ENCODE measurements around the gene MAST4. TPM values are rescaled to one million over a fixed set of nuclear protein-coding genes. Genes with fewer than 3 reads are reported as not detected.

Gene MAST4
- total and polyA plus RNA-seq, 2 of the 13 experiments (the other 11 are each of a cell fraction or from before 2014, with no cell fraction given), result 3.4 to 3.7 TPM

GRCh38 chr5:67009028-67009427 is 412.8 kb downstream of the MAST4 start:
- peaks cover 25% of the 10 kb centered on the region for H3K79me2 ChIP-seq (ENCODE audit: insufficient read depth, low read length)
- H3K4me2 ChIP-seq (ENCODE audit: low read depth, low read length), result no peak overlapping the region; the same call in 1 of the 2 replicates
- no peaks in the 10 kb centered on the region for H4K20me1 ChIP-seq (ENCODE audit: insufficient read depth, low read length)
- in situ Hi-C loops (cut with HindIII; ENCODE audit: extremely low pct_ligation_motif_present, low pct_unique_long_range_greater_than_20kb), result no loop called here
- H3K36me3 ChIP-seq (replicated peaks in 1 of 2; ENCODE audit: control insufficient read depth in 1 of 2, insufficient read depth in 2 of 2, low read length in 2 of 2), result no peaks in the 10 kb centered on the region
- FAIRE-seq (no peak), DNase-seq (ENCODE audit: low spot score) (peak; percentile 66), ATAC-seq (peak; percentile 4; the same call in 1 of the 3 replicates)
- WGBS (ENCODE audit: low lambda C conversion rate), result 28% methylated on average over 1 of the region's 1 CpG
- no peaks in the 10 kb centered on the region for H3K27me3 ChIP-seq (ENCODE audit: control insufficient read depth in 1 of 2, insufficient read depth in 2 of 2, low read length in 2 of 2)
- POLR2A ChIA-PET, result no interaction called here
- peaks cover 74% of the 10 kb centered on the region for H3K4me1 ChIP-seq (ENCODE audit: insufficient read depth, low read length)
- intact Hi-C loops (cut with micrococcal nuclease; ENCODE audit: unreplicated experiment), result loop anchor here (5.0 kb wide), 1 partner anchor 133 kb away; no protein-coding TSS in a partner anchor
- H3K9ac ChIP-seq (ENCODE audit: insufficient read depth, low read depth, low read length), result no peak overlapping the region
- no peak overlapping the region for H2AFZ ChIP-seq (ENCODE audit: low read length)
- no peak overlapping the region for H3K27ac ChIP-seq (ENCODE audit: extremely low read length, insufficient read depth, low read length)
- CTCF ChIA-PET (ENCODE audit: low intra/inter-chr PET ratio, low total read pairs), result no interaction called here
- H3K4me3 ChIP-seq (replicated peaks in 1 of 3; ENCODE audit: insufficient read depth in 1 of 3, low read depth in 2 of 3, low read length in 3 of 3), result no peak overlapping the region
- H3K9me3 ChIP-seq (ENCODE audit: low read length), result no peaks in the 10 kb centered on the region
- no TSS peak for BruUV-seq (replicated peaks)
- no peak for TF ChIP-seq NCOA5 (CRISPR knock-in tag; IDR thresholded peaks at IDR 0.05)
- TF ChIP-seq, protein P1, sequence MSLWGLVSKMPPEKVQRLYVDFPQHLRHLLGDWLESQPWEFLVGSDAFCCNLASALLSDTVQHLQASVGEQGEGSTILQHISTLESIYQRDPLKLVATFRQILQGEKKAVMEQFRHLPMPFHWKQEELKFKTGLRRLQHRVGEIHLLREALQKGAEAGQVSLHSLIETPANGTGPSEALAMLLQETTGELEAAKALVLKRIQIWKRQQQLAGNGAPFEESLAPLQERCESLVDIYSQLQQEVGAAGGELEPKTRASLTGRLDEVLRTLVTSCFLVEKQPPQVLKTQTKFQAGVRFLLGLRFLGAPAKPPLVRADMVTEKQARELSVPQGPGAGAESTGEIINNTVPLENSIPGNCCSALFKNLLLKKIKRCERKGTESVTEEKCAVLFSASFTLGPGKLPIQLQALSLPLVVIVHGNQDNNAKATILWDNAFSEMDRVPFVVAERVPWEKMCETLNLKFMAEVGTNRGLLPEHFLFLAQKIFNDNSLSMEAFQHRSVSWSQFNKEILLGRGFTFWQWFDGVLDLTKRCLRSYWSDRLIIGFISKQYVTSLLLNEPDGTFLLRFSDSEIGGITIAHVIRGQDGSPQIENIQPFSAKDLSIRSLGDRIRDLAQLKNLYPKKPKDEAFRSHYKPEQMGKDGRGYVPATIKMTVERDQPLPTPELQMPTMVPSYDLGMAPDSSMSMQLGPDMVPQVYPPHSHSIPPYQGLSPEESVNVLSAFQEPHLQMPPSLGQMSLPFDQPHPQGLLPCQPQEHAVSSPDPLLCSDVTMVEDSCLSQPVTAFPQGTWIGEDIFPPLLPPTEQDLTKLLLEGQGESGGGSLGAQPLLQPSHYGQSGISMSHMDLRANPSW (CRISPR knock-in tag; IDR thresholded peaks at IDR 0.05; ENCODE audit: borderline replicate concordance), result no peak
- TF ChIP-seq ZNF430 (CRISPR knock-in tag; IDR thresholded peaks at IDR 0.05), result no peak
- TF ChIP-seq JUND (CRISPR knock-in tag; IDR thresholded peaks at IDR 0.05), result no peak
- TF ChIP-seq ZNF280B (CRISPR knock-in tag; IDR thresholded peaks at IDR 0.05; ENCODE audit: borderline replicate concordance), result no peak
- TF ChIP-seq RELA (CRISPR knock-in tag; IDR thresholded peaks at IDR 0.05), result no peak
- TF ChIP-seq ZNF616 (CRISPR knock-in tag; IDR thresholded peaks at IDR 0.05; ENCODE audit: low read depth), result no peak
- no peak for TF ChIP-seq HMGXB4 (CRISPR knock-in tag; IDR thresholded peaks at IDR 0.05; ENCODE audit: borderline replicate concordance in 1 of 2, low read depth in 1 of 2)
- TF ChIP-seq, protein P2, sequence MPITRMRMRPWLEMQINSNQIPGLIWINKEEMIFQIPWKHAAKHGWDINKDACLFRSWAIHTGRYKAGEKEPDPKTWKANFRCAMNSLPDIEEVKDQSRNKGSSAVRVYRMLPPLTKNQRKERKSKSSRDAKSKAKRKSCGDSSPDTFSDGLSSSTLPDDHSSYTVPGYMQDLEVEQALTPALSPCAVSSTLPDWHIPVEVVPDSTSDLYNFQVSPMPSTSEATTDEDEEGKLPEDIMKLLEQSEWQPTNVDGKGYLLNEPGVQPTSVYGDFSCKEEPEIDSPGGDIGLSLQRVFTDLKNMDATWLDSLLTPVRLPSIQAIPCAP (CRISPR knock-in tag; IDR thresholded peaks at IDR 0.05; ENCODE audit: low read depth), result no peak
- no peak for TF ChIP-seq ZNF768 (CRISPR knock-in tag; IDR thresholded peaks at IDR 0.05)
- TF ChIP-seq SNAI1 (CRISPR knock-in tag; IDR thresholded peaks at IDR 0.05; ENCODE audit: borderline replicate concordance), result no peak
- TF ChIP-seq HMG20A (CRISPR knock-in tag; IDR thresholded peaks at IDR 0.05; ENCODE audit: borderline replicate concordance), result no peak; the same call in 1 of the 2 replicates
- TF ChIP-seq, protein P3, sequence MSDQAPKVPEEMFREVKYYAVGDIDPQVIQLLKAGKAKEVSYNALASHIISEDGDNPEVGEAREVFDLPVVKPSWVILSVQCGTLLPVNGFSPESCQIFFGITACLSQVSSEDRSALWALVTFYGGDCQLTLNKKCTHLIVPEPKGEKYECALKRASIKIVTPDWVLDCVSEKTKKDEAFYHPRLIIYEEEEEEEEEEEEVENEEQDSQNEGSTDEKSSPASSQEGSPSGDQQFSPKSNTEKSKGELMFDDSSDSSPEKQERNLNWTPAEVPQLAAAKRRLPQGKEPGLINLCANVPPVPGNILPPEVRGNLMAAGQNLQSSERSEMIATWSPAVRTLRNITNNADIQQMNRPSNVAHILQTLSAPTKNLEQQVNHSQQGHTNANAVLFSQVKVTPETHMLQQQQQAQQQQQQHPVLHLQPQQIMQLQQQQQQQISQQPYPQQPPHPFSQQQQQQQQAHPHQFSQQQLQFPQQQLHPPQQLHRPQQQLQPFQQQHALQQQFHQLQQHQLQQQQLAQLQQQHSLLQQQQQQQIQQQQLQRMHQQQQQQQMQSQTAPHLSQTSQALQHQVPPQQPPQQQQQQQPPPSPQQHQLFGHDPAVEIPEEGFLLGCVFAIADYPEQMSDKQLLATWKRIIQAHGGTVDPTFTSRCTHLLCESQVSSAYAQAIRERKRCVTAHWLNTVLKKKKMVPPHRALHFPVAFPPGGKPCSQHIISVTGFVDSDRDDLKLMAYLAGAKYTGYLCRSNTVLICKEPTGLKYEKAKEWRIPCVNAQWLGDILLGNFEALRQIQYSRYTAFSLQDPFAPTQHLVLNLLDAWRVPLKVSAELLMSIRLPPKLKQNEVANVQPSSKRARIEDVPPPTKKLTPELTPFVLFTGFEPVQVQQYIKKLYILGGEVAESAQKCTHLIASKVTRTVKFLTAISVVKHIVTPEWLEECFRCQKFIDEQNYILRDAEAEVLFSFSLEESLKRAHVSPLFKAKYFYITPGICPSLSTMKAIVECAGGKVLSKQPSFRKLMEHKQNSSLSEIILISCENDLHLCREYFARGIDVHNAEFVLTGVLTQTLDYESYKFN (CRISPR knock-in tag; conservative IDR thresholded peaks at IDR 0.05), result no peak

Data from HepG2 (cell line).